C4-2B (cell line): Measurements from ENCODE around the gene SMIM9.

Experiments used
- ZFX ChIP-seq: fragments of 450-650 bp; IDR thresholded peaks from 2 replicates; pipeline ENCODE4 v1.6.1; 2017
- TF ChIP-seq, protein P1 (sequence below): fragments of 450-650 bp; conservative IDR thresholded peaks from 2 replicates; pipeline ENCODE4 v1.5.1; 2017; ENCODE audit warnings: mild to moderate bottlenecking

DNA sequence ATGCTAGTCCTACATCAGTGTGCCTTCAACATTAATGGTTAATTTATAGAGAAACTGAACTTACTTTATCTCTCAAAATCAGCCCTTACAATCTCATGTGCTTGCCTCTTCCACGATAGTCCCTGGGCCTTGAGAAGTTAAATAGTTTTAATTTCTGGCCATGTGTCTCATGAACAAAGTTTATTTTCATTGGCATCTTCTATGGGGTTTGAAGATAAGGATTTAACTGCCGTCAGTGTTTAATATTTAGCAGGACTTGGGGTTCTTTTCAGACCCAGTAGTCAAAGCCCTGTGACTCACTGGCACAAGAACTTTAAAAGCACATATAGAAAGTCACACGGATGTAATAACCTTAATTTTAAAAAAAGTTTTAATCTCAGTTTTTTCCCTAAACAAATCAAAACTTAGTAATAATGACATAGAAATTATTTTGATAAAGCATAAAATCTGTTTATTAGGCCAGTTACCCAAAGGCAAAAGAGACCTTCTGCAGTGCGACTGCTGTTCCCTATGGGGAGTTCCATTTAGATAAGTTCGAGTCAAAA is 19.1 kb downstream of the SMIM9 start:
- TF ChIP-seq, protein P1, sequence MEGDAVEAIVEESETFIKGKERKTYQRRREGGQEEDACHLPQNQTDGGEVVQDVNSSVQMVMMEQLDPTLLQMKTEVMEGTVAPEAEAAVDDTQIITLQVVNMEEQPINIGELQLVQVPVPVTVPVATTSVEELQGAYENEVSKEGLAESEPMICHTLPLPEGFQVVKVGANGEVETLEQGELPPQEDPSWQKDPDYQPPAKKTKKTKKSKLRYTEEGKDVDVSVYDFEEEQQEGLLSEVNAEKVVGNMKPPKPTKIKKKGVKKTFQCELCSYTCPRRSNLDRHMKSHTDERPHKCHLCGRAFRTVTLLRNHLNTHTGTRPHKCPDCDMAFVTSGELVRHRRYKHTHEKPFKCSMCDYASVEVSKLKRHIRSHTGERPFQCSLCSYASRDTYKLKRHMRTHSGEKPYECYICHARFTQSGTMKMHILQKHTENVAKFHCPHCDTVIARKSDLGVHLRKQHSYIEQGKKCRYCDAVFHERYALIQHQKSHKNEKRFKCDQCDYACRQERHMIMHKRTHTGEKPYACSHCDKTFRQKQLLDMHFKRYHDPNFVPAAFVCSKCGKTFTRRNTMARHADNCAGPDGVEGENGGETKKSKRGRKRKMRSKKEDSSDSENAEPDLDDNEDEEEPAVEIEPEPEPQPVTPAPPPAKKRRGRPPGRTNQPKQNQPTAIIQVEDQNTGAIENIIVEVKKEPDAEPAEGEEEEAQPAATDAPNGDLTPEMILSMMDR: no peak
- no peak for TF ChIP-seq ZFX
